Measurements from ENCODE around the gene VPS41. TPM values are rescaled to one million over a fixed set of nuclear protein-coding genes. Genes with fewer than 3 reads are reported as not detected.

VPS41 gene
- total RNA-seq, 1 experiment from 2014 or later: 31.4 TPM

DNA sequence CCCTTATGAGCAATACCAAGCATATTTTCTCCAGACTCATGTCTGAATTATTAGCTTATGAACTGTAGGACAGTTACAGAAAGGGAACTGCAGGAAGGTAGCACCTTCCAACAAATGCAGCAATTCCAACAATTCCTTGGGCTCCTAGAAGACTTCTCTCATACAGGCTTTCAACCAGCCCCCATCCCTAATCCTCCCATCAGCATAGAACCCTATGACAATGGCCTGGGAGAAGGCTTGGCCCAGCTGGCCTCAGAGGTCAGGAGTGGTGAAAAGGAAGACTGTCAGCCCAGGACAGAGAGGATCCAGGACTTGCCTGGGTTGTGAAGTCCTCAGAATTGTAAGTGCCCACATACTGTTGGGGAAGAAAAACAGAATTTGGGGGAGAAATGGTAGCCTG, 5.9 kb downstream of the VPS41 start:
- no peak overlapping the region for H3K27ac Mint-ChIP-seq (ENCODE audit: low read depth, unreplicated experiment)
- ChIA-PET POLR2A (no interaction called here), CTCF (interaction anchor here (0.5 to 0.7 kb wide), 3 partner anchors 108 to 647 kb away, joined by 3 to 4 read pairs (median 3); no protein-coding TSS in a partner anchor)
- TF ChIP-seq, protein P1, sequence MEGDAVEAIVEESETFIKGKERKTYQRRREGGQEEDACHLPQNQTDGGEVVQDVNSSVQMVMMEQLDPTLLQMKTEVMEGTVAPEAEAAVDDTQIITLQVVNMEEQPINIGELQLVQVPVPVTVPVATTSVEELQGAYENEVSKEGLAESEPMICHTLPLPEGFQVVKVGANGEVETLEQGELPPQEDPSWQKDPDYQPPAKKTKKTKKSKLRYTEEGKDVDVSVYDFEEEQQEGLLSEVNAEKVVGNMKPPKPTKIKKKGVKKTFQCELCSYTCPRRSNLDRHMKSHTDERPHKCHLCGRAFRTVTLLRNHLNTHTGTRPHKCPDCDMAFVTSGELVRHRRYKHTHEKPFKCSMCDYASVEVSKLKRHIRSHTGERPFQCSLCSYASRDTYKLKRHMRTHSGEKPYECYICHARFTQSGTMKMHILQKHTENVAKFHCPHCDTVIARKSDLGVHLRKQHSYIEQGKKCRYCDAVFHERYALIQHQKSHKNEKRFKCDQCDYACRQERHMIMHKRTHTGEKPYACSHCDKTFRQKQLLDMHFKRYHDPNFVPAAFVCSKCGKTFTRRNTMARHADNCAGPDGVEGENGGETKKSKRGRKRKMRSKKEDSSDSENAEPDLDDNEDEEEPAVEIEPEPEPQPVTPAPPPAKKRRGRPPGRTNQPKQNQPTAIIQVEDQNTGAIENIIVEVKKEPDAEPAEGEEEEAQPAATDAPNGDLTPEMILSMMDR (IDR thresholded peaks at IDR 0.05; ENCODE audit: unreplicated experiment): no peak
- no peak overlapping the region for H3K4me3 Mint-ChIP-seq (ENCODE audit: unreplicated experiment)
- no peak for DNase-seq (ENCODE audit: unreplicated experiment)
- H3K27me3 Mint-ChIP-seq (ENCODE audit: insufficient read depth, unreplicated experiment): no peaks in the 10 kb centered on the region
- no TSS peak for BruUV-seq (replicated peaks)
- H3K9me3 Mint-ChIP-seq (ENCODE audit: unreplicated experiment): no peaks in the 10 kb centered on the region
- intact Hi-C loops (cut with micrococcal nuclease): loop anchor here (10.0 kb wide), 1 partner anchor 78 kb away; no protein-coding TSS in a partner anchor
- no peaks in the 10 kb centered on the region for H3K36me3 Mint-ChIP-seq (ENCODE audit: insufficient read depth, unreplicated experiment)
- peaks cover 13% of the 10 kb centered on the region for H3K4me1 Mint-ChIP-seq (ENCODE audit: insufficient read depth, unreplicated experiment)

DNA sequence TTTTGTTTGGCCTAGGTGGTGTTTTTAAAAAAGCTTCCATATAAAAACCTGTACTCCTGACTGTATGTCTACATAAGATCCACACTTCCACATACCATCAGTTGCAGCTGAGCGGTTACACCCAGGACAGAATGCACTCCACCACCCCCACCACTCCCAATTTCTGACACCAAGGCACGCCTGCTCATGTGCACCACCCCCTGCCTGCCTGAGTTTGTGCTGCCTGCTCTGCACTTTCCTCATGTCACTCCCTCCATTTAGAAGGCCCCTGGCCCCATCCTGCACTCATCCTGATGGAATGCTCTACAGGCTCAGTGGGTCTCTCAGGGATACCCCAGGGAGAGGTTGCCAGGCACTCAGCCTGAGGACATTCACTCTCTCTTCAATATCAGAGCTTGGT, 6.5 kb downstream of the VPS41 start:
- Mint-ChIP-seq H3K4me3 (ENCODE audit: unreplicated experiment) (no peak overlapping the region), H3K36me3 (ENCODE audit: insufficient read depth, unreplicated experiment) (no peaks in the 10 kb centered on the region), H3K4me1 (ENCODE audit: insufficient read depth, unreplicated experiment) (peaks cover 11% of the 10 kb centered on the region), H3K9me3 (ENCODE audit: unreplicated experiment) (no peaks in the 10 kb centered on the region), H3K27ac (ENCODE audit: low read depth, unreplicated experiment) (no peak overlapping the region), H3K27me3 (ENCODE audit: insufficient read depth, unreplicated experiment) (no peaks in the 10 kb centered on the region)
- TF ChIP-seq, protein P1 (IDR thresholded peaks at IDR 0.05; ENCODE audit: unreplicated experiment): no peak
- intact Hi-C loops (cut with micrococcal nuclease): loop anchor here (10.0 kb wide), 1 partner anchor 78 kb away; no protein-coding TSS in a partner anchor
- ChIA-PET CTCF (interaction anchor here (0.6 to 0.9 kb wide), 5 partner anchors 16 to 620 kb away, joined by 3 read pairs; no protein-coding TSS in a partner anchor), POLR2A (no interaction called here)
- no peak for DNase-seq (ENCODE audit: unreplicated experiment)
- BruUV-seq (replicated peaks): no TSS peak

DNA sequence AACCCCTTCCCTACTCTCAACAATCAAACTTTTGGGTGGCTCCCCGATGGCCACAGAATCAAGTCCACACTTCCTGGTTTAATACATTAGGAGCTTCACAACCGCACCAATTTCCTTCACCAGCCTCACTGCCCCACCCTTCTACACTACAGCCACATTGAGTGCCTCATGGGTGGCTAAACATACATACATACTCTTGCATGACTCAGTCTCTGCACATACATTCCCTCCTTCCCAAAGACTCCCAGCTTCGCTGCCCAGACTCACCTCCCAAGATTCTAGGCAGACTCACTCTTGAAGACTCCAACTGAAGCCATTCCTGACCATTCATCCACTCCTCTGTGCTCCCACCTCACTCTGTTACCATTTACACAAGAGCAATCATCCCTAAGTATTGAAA, 15.9 kb downstream of the VPS41 start:
- TF ChIP-seq, protein P1 (IDR thresholded peaks at IDR 0.05; ENCODE audit: unreplicated experiment): no peak
- intact Hi-C loops (cut with micrococcal nuclease): no loop called here
- Mint-ChIP-seq H3K9me3 (ENCODE audit: unreplicated experiment) (no peaks in the 10 kb centered on the region), H3K27ac (ENCODE audit: low read depth, unreplicated experiment) (peak overlapping the region; percentile 16), H3K4me3 (ENCODE audit: unreplicated experiment) (no peak overlapping the region), H3K36me3 (ENCODE audit: insufficient read depth, unreplicated experiment) (peaks cover 16% of the 10 kb centered on the region), H3K27me3 (ENCODE audit: insufficient read depth, unreplicated experiment) (no peaks in the 10 kb centered on the region), H3K4me1 (ENCODE audit: insufficient read depth, unreplicated experiment) (peaks cover 8% of the 10 kb centered on the region)
- BruUV-seq (replicated peaks): no TSS peak
- peak; percentile 33 for DNase-seq (ENCODE audit: unreplicated experiment)
- CTCF ChIA-PET: interaction anchor here (0.6 to 0.7 kb wide), 2 partner anchors 17 kb away, joined by 3 read pairs; no protein-coding TSS in a partner anchor
- POLR2A ChIA-PET: no interaction called here

DNA sequence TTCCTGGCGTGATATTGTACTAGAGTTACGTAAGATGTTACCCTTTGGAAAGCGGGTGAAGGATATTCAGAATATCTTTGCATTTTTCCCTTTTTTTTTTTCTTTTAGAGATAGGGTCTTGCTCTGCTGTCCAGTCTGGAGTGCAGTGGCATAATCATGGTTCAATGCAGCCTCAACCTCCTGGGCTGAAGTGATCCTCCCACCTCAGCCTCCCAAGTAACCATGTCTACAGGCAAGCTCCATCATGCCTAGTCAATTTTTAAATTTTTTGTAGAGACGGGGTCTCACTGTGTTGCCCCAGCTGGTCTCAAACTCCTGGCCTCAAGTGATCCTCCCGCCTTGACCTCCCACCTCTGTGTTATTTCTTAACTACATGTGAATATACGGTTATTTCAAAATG, 18.4 kb downstream of the VPS41 start:
- no peak for DNase-seq (ENCODE audit: unreplicated experiment)
- CTCF ChIA-PET: no interaction called here
- Mint-ChIP-seq H3K27me3 (ENCODE audit: insufficient read depth, unreplicated experiment) (no peaks in the 10 kb centered on the region), H3K27ac (ENCODE audit: low read depth, unreplicated experiment) (no peak overlapping the region), H3K4me3 (ENCODE audit: unreplicated experiment) (no peak overlapping the region), H3K36me3 (ENCODE audit: insufficient read depth, unreplicated experiment) (peaks cover 8% of the 10 kb centered on the region), H3K9me3 (ENCODE audit: unreplicated experiment) (no peaks in the 10 kb centered on the region), H3K4me1 (ENCODE audit: insufficient read depth, unreplicated experiment) (peaks cover 8% of the 10 kb centered on the region)
- BruUV-seq (replicated peaks): no TSS peak
- POLR2A ChIA-PET: interaction anchor here (0.6 to 0.9 kb wide), 2 partner anchors 19 to 36 kb away, joined by 3 read pairs; partner anchors contain the start of gene VPS41
- TF ChIP-seq, protein P1 (IDR thresholded peaks at IDR 0.05; ENCODE audit: unreplicated experiment): no peak
- intact Hi-C loops (cut with micrococcal nuclease): no loop called here
